Spleen (tissue), 3 donors: ENCODE data around the gene RPRD1A.

Experiments used
- POLR2A ChIP-seq, 3 donors: fragments of 450-650 bp; IDR thresholded peaks; one replicate each; pipeline ENCODE4 v1.5.1; 2017; ENCODE audit warnings: antibody characterized with exemption in 3 of 3, mild to moderate bottlenecking in 1 of 3
- POLR2AphosphoS5 ChIP-seq, 3 donors: sonication (generic); formaldehyde crosslinking; IDR thresholded peaks; one replicate each; pipeline ENCODE4 v1.5.1; 2017; ENCODE audit warnings: antibody characterized with exemption in 3 of 3

GRCh38 chr18:36050479-36050878 lies 16.9 kb downstream of the RPRD1A start:
- TF ChIP-seq POLR2AphosphoS5 (IDR thresholded peaks at IDR 0.05) = no peak
- TF ChIP-seq POLR2A (IDR thresholded peaks at IDR 0.05) = no peak
